GM21825 (cell line): ENCODE results near the gene RHBDD1.

Experiments used
- ATAC-seq: cut with Tn5 transposase; IDR thresholded peaks from one replicate; pipeline ENCODE4 v1.9.1; 2021; ENCODE audit warnings: mild to moderate bottlenecking, moderate library complexity; ENCODE audit not compliant: unreplicated experiment

RHBDD1 gene

GRCh38 chr2:226883296-226883795 is 47.5 kb downstream of the RHBDD1 start:
- ATAC-seq: no peak

DNA sequence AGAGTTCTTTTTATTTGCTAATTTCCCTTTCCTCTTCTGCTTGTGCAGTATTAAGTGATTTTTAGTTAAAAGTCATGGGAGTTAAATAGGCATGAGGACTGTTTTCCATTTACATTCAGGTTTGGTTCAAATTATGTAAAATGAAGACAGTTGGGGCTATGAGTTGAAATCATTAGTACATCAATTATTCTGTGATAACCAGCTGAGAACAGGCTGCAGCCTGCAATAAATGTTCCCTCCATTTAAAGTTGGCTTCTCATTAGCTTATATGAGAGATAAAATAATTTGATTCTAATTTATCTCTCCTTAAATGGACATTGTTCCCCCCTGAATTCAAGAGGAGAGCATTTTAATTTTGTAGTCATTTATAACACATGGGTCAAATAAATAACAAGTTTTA is 48.3 kb downstream of the RHBDD1 start:
- no peak for ATAC-seq

- ATAC-seq: no peak
Observed at GRCh38 chr2:226885769-226886435, 50.0 kb downstream of the RHBDD1 start.

DNA sequence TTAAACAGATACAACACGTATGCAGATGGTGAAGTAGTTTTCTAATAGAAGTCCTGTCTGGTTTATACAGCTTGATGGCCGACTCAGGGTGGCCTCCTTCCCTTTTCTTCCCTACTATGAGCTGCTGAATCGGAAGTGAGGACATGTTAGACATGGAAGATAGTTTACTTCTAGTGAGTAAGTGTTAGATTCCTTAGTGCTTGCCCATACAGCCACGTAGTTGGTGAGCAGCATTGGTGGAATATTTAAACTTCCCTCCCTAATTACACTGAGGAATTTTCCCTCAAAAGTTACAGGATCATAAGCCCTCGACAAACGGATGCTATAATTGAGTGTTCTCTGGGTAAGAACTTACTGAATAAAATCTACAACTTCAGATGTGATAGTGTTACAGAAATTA is 52.1 kb downstream of the RHBDD1 start:
- no peak for ATAC-seq

GRCh38 chr2:226888378-226888965 is 52.6 kb downstream of the RHBDD1 start:
- no peak for ATAC-seq

GRCh38 chr2:226888971-226889370 is 53.1 kb downstream of the RHBDD1 start:
- ATAC-seq: no peak

DNA sequence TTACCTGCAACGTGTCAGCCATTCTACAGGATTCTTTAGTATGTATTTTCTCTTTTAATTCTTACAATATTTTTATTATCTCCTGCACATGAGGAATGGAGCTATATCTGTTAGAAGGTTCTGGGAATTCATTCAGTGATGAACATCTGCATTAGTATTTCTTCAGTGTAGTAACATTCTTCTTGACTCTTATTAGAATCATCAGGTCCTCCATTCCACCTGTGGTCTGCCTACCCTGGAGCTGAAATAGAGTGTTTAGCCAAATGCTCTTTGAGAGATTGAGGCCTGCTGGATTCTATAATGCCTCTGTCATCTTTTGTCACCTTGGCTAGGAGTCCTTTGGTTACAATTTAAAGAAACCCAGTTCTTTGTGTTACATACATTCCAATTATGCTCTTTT is 54.4 kb downstream of the RHBDD1 start:
- no peak for ATAC-seq

GRCh38 chr2:226891780-226892590 is 56.1 kb downstream of the RHBDD1 start:
- no peak for ATAC-seq

GRCh38 chr2:226892729-226893128 is 56.9 kb downstream of the RHBDD1 start:
- ATAC-seq: no peak

GRCh38 chr2:226893216-226893615 is 57.4 kb downstream of the RHBDD1 start:
- no peak for ATAC-seq

GRCh38 chr2:226894752-226895151 is 58.9 kb downstream of the RHBDD1 start:
- no peak for ATAC-seq

DNA sequence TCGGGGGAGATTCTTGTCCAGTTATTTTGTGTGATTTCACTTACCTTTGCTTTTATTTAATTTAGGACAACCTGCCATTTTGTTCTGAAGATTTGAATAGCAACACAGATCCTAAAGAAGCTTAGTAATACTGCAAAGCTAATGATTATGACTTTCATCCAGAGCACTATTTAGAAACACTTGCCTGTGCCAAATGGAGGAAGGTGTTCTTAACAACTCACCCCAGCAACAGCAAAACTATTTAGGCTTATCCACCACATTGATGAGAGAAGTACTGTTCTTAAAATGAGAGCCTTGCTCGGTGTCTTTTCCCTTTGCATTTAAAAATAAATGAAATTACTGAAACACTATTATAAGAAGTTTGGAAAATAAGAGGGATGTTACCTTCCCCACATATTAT is 59.7 kb downstream of the RHBDD1 start:
- ATAC-seq: no peak

DNA sequence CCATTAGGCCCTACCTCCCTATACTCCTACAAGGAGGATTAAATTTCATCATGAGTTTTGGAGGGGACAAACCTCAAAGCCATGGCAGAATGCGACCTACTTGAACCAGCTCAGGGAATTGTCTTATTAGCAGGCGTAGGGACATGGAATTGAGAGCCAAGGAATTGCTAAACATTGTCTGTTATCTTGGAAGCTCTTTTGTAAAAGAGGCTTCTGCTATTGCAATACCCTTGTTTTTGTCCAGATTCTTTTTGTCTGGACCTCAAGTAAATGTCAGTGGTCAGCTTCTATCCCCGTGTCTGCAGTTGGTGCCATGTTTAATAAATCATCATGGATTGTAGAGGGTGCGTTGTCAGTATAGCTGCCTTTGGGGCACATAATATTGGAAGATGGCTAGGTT is 62.3 kb downstream of the RHBDD1 start:
- no peak for ATAC-seq

DNA sequence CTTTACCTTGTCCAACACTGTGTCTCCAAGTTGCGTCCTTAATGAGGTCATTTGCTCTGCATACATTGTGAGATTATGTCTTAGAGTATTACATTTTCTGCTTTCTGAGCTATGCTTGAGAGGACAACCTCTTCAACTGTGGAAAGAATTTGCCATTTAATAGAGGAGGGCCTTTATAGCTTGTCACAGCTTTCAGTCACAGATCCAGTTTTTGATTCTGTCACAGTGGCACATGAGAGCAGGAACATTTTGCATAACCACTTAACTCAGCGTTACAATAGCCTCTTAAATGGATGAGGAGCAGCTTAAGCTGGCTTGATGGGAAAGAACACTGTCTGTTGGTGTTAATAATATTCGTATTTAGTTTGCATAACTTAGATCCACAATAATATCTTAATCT is 63.0 kb downstream of the RHBDD1 start:
- no peak for ATAC-seq

GRCh38 chr2:226902041-226902966 is 66.5 kb downstream of the RHBDD1 start:
- ATAC-seq: no peak

GRCh38 chr2:226903179-226903578 is 67.3 kb downstream of the RHBDD1 start:
- no peak for ATAC-seq

GRCh38 chr2:226904592-226904991 is 68.7 kb downstream of the RHBDD1 start:
- peak; percentile 40 for ATAC-seq

GRCh38 chr2:226905718-226906117 is 69.9 kb downstream of the RHBDD1 start:
- ATAC-seq: peak; percentile 30

GRCh38 chr2:226906163-226906693 is 70.4 kb downstream of the RHBDD1 start:
- ATAC-seq: peak; percentile 80

GRCh38 chr2:226909126-226909525 is 73.3 kb downstream of the RHBDD1 start:
- ATAC-seq: no peak

GRCh38 chr2:226909836-226910235 is 74.0 kb downstream of the RHBDD1 start:
- no peak for ATAC-seq
